MM.1S (cell line): ENCODE data around the gene ZNF564.

ENCODE experiments used
- CTCF ChIP-seq: fragments of 300-600 bp; sonication (generic); IDR thresholded peaks from 2 replicates; pipeline ENCODE4 v1.5.1; 2016; ENCODE audit warnings: antibody characterized with exemption, low read length, mixed read lengths
- EZH2 ChIP-seq: fragments of 300-600 bp; sonication (generic); optimal IDR thresholded peaks from 2 replicates; pipeline ENCODE3; 2017; ENCODE audit warnings: low read depth, mild to moderate bottlenecking, antibody characterized with exemption, low read length, mixed read lengths
- EZH2phosphoT487 ChIP-seq: fragments of 300-600 bp; sonication (generic); IDR thresholded peaks from 2 replicates; pipeline ENCODE4 v1.6.1; 2018; ENCODE audit warnings: antibody characterized with exemption, low read length

- TF ChIP-seq CTCF: no peak
- no peak for TF ChIP-seq EZH2
- TF ChIP-seq EZH2phosphoT487: no peak
Observed at GRCh38 chr19:12596927-12597548, 45.8 kb upstream of the ZNF564 start.
